NB4 (cell line): Measurements from ENCODE around the gene C10orf53.

ENCODE experiments used
- POLR2A ChIP-seq: IDR thresholded peaks from 2 replicates; pipeline ENCODE4 v1.6.1; 2011; ENCODE audit warnings: mild to moderate bottlenecking; ENCODE audit not compliant: insufficient read length; ENCODE audit errors: extremely low read depth
- TF ChIP-seq, protein P1 (sequence below): IDR thresholded peaks from one replicate; pipeline ENCODE4 v1.5.1; 2012; ENCODE audit warnings: low read depth, low read length
- TF ChIP-seq, protein P2 (sequence below): IDR thresholded peaks from 2 replicates; pipeline ENCODE4 v1.6.1; 2011; ENCODE audit warnings: low read depth, low read length

DNA sequence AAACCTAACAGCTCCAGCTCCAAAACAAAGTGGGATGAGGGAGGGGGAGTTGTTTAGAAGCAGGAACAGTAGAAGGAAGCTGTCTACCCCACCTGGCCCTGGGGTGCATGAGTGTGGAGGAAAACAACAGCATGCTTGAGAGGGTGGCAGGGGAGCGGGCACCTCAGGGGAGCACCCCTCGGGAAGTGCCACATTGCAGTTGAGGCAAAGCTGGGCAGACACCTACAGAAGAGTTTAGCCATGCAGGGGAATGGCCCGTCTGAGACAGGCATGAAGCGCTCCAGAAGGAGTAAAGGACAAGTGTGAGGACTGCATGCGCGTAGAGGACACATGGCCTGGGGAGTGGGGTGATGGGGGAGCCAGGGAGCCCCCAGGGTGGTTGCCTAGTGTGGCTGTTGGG lies 47.5 kb upstream of the C10orf53 start:
- TF ChIP-seq POLR2A: no peak
- TF ChIP-seq, protein P1, sequence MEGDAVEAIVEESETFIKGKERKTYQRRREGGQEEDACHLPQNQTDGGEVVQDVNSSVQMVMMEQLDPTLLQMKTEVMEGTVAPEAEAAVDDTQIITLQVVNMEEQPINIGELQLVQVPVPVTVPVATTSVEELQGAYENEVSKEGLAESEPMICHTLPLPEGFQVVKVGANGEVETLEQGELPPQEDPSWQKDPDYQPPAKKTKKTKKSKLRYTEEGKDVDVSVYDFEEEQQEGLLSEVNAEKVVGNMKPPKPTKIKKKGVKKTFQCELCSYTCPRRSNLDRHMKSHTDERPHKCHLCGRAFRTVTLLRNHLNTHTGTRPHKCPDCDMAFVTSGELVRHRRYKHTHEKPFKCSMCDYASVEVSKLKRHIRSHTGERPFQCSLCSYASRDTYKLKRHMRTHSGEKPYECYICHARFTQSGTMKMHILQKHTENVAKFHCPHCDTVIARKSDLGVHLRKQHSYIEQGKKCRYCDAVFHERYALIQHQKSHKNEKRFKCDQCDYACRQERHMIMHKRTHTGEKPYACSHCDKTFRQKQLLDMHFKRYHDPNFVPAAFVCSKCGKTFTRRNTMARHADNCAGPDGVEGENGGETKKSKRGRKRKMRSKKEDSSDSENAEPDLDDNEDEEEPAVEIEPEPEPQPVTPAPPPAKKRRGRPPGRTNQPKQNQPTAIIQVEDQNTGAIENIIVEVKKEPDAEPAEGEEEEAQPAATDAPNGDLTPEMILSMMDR: no peak
- TF ChIP-seq, protein P2, sequence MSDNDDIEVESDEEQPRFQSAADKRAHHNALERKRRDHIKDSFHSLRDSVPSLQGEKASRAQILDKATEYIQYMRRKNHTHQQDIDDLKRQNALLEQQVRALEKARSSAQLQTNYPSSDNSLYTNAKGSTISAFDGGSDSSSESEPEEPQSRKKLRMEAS: no peak
